GM12891 (cell line): ENCODE measurements around the gene LIMS1.
A peak's percentile ranks its signal among the peaks of the same experiment; 100 is the strongest.
"Not testable (repeated sequence)": the region's sequence is repeated elsewhere in the genome, so short reads cannot be mapped to it uniquely, and the experiment has no call there.

Experiments used
- DNase-seq: peaks from one replicate; pipeline ENCODE4 v3.0.0; 2011; ENCODE audit warnings: low spot score; ENCODE audit not compliant: insufficient read length
- FAIRE-seq: peaks from 2 replicates; lab custom pipeline; 2011; peaks lifted over from hg19 to GRCh38; lab: Jason Lieb, UNC
- PAX5 ChIP-seq: IDR thresholded peaks from 2 replicates; pipeline ENCODE4 v1.6.1; 2011; ENCODE audit warnings: low read length, moderate library complexity, mild to moderate bottlenecking; ENCODE audit not compliant: insufficient read depth, severe bottlenecking
- POLR2A ChIP-seq: IDR thresholded peaks from 2 replicates; pipeline ENCODE4 v1.6.1; 2011; ENCODE audit warnings: low read depth, low read length, control low read depth
- POLR2AphosphoS5 ChIP-seq: IDR thresholded peaks from 2 replicates; pipeline ENCODE4 v1.6.1; 2011; ENCODE audit warnings: low read depth, low read length, control low read depth
- POU2F2 ChIP-seq: IDR thresholded peaks from 2 replicates; pipeline ENCODE4 v1.6.1; 2011; ENCODE audit warnings: low read depth, mild to moderate bottlenecking, control low read depth, low read length, moderate library complexity
- SPI1 ChIP-seq: IDR thresholded peaks from 2 replicates; pipeline ENCODE4 v1.6.1; 2011; ENCODE audit warnings: low read depth, low read length, control low read depth
- TAF1 ChIP-seq: IDR thresholded peaks from 2 replicates; pipeline ENCODE4 v1.6.1; 2011; ENCODE audit warnings: low read depth, low read length, control low read depth

LIMS1 gene

DNA sequence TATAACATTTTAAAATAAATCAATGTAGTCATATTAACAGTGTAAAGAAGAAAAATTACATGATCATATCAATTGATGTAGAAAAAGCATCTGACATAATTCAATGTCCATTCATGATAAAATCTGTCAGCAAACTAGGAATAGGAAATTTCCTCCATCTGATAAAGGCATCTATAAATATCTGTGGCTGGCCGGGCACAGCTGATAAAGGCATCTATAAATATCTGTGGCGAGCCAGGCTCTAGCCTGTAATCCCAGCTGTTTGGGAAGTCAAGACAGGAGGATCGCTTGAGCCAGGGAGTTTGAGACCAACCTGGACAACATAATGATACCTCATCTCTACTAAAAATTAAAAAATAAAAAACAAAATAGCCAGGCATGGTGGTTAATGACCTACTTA is 166.9 kb downstream of the LIMS1 start:
- no peak for FAIRE-seq
- DNase-seq: no peak
- TF ChIP-seq TAF1 (no peak), POLR2A (no peak), POLR2AphosphoS5 (no peak), POU2F2 (no peak), SPI1 (no peak), PAX5 (no peak)

- TF ChIP-seq POU2F2 (no peak), POLR2A (no peak)
- DNase-seq (no peak), FAIRE-seq (no peak)
These were observed 167.5 kb downstream of the LIMS1 start for GRCh38 chr2:108701806-108702205.

DNA sequence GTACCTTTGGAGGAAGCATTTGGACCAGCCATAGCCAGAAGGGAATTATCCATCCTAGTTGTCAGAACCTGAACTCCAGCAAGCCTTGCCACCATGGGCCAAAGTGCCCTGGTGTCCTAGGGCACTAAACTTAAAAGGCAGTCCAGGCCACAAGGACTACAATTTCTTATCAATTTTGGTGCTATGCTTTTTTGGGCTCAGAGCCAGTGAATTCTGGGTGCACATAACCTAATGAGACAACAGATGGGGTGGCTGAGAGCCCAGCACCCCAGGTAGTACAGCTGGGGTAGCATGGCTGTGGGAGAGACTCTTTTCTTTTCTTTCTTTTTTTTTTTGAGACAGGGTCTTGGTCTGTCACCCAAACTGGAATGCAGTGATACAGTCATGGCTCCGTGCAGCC is 170.6 kb downstream of the LIMS1 start:
- DNase-seq (no peak), FAIRE-seq (no peak)
- TF ChIP-seq PAX5: no peak
- no peak for TF ChIP-seq SPI1
- no peak for TF ChIP-seq POLR2A
- no peak for TF ChIP-seq POLR2AphosphoS5
- TF ChIP-seq TAF1: no peak
- TF ChIP-seq POU2F2: no peak

GRCh38 chr2:108707300-108707699 is 173.0 kb downstream of the LIMS1 start:
- DNase-seq: no peak
- TF ChIP-seq POLR2A (no peak), POLR2AphosphoS5 (no peak), PAX5 (no peak), TAF1 (no peak), POU2F2 (no peak), SPI1 (no peak)
- FAIRE-seq: no peak

DNA sequence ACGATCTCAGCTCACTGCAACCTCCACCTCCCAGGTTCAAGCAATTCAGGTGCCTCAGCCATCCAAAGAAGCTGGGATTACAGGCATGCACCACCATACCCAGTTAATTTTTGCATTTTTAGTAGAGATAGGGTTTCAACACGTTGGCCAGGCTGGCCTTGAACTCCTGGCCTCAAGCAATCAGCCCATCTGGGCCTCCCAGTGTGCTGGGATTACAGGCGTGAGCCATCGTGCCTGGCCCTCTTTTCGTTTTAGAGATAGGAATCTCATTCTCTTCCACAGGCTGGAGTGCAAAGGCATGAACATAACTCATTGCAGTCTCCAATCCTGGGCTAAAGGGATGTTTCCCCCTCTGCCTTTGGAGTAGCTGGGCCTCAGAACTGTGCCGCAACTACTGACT is 182.7 kb downstream of the LIMS1 start:
- FAIRE-seq: not testable (repeated sequence)

DNA sequence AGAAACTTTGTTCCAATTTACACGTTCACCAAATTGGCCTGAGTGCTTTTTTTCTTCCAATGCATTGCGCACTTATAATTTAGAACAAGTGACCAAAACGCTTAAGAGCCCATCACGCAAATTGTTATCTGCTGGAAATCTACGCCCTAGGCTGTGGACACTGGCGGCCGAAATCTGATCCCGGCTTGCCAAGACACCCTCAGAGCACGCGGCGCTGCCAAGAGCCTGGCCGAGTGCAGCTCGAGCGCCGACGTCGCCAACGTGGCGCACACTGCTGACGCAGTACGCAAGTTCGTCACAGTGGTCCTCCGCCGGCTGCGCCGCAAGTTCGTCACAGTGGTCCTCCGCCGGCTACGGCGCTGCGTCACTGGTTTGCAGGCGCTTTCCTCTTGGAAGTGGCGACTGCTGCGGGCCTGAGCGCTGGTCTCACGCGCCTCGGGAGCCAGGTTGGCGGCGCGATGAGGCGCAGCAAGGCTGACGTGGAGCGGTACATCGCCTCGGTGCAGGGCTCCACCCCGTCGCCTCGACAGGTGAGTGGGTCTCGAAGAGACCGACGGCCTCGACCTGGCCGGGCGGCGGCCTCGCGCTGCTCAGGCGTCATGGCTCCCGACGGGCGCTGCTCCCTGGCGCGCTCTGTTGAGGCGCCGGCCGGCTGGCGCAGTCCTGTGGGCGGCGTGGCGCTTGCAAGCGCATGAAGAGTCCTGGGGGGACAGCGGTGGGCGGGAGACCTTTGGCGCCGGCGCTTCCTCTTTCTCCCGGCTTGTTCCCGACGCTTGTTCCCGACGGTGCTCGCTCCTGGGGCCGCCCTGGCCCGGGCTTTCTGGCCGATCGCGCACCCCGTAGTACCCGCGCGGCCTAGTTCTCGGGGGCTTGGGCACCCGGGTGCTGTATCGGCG is 185.1 kb downstream of the LIMS1 start, which contains the start of gene RANBP2:
RANBP2 (plus strand) TSS at position 334 of the 896 bp plus-strand sequence; CDS start at position 459, 125 bp downstream.
- FAIRE-seq (peak; percentile 97), DNase-seq (peak; percentile 80)
- TF ChIP-seq POLR2A: peak; percentile 93
- peak; percentile 85 for TF ChIP-seq TAF1
- TF ChIP-seq POU2F2: peak; percentile 57
- peak; percentile 96 for TF ChIP-seq POLR2AphosphoS5
- peak; percentile 27; the same call in 1 of the 2 replicates for TF ChIP-seq SPI1
- TF ChIP-seq PAX5: no peak

More for the DNA sequence above, 182.7 kb downstream of the LIMS1 start:
- DNase-seq: not testable (repeated sequence)

GRCh38 chr2:108726048-108726447 is 191.8 kb downstream of the LIMS1 start:
- not testable (repeated sequence) for DNase-seq, FAIRE-seq

DNA sequence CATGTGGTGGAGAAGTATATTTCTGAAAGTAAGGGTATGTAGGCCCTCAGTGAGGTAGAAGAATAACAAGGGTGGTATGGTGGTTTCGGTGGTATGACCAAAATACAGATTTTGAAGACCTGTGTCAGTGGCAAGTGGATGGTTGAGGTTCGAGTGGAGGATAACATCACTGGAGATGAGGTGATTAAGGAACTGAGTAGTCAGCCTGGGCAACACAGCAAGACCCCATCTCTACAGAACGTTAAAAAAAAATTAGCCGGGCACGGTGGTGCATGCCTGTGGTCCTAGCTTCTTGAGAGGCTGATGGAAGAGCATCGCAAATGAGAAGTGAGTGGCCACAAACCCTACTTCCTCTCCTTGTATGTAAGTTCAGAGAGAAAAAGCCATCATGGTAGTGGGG is 200.4 kb downstream of the LIMS1 start:
- FAIRE-seq, DNase-seq: not testable (repeated sequence)
